ENCODE results near the gene NSMCE4A. TPM values are rescaled to one million over a fixed set of nuclear protein-coding genes. Genes with fewer than 3 reads are reported as not detected.

The NSMCE4A gene
- total and polyA plus RNA-seq, 4 experiments from 2014 or later = 57.0 to 74.8 (median 70.6) TPM

- H3K9me3 Mint-ChIP-seq = no peaks in the 10 kb centered on the region
- peaks cover 13 to 38% (median 27%) of the 10 kb centered on the region in 4 donors for H3K4me1 Mint-ChIP-seq
- no peaks in the 10 kb centered on the region for H3K9me3 ChIP-seq (ENCODE audit: control insufficient read depth in 1 of 2, low read length in 2 of 2)
- H3K4me3 ChIP-seq (ENCODE audit: low read length in 2 of 2) = peak within 1 kb of the TSS; percentile 65 to 97
- H3K4me3 Mint-ChIP-seq = peak within 1 kb of the TSS; percentile 92 to 97 (median 94)
- DNase-seq = peak; percentile 80 to 83 (median 81)
- H3K36me3 Mint-ChIP-seq = peaks cover 1 to 10% of the 10 kb centered on the region in 2 donors
- ChIA-PET POLR2A (ENCODE audit: partially characterized antibody) (interaction anchor here (0.6 to 1.8 kb wide), 7 partner anchors 9 to 1076 kb away, joined by 3 to 11 read pairs (median 3); partner anchors contain the start of gene NSMCE4A), CTCF (ENCODE audit: partially characterized antibody) (interaction anchor here (1.1 to 1.2 kb wide), 3 partner anchors 44 to 1026 kb away, joined by 3 read pairs; partner anchors contain the start of gene C10orf88)
- no peaks in the 10 kb centered on the region for H3K27me3 Mint-ChIP-seq
- H3K27me3 ChIP-seq (ENCODE audit: insufficient read depth, low read length) = no peaks in the 10 kb centered on the region
- H3K36me3 ChIP-seq (ENCODE audit: insufficient read depth, low read length) = no peaks in the 10 kb centered on the region
- intact Hi-C loops (cut with micrococcal nuclease) = loop anchor here (1.0 to 2.0 kb wide), 3 partner anchors 46 to 1081 kb away; partner anchors contain the start of genes ACADSB, IKZF5 and PLEKHA1
- peak within 1 kb of the TSS; percentile 89 to 99 (median 97) for H3K27ac Mint-ChIP-seq
- H3K27ac ChIP-seq (ENCODE audit: low read depth, low read length) = peak within 1 kb of the TSS; percentile 90
- H3K4me1 ChIP-seq (ENCODE audit: insufficient read depth, low read length) = peaks cover 17% of the 10 kb centered on the region
Observed at GRCh38 chr10:121927841-121928527, 47.0 kb downstream of the NSMCE4A start, which contains the start of gene ATE1. Gene ATE1, minus strand, starts transcription at chr10:121928031. Its CDS starts 82 bp downstream, at chr10:121927949.

GRCh38 chr10:121927318-121927840, 47.6 kb downstream of the NSMCE4A start:
- peaks cover 7 to 16% of the 10 kb centered on the region in 2 donors for H3K36me3 Mint-ChIP-seq

GRCh38 chr10:121926671-121927317, 48.2 kb downstream of the NSMCE4A start:
- peak; percentile 17 to 55 (median 25) for DNase-seq
- Mint-ChIP-seq H3K4me1 (peaks cover 13 to 44% (median 31%) of the 10 kb centered on the region in 4 donors), H3K9me3 (no peaks in the 10 kb centered on the region), H3K36me3 (peaks cover 8 to 16% of the 10 kb centered on the region in 2 donors), H3K27ac (peak overlapping the region; percentile 85 to 95 (median 94)), H3K4me3 (peak overlapping the region; percentile 92 to 97 (median 94)), H3K27me3 (no peaks in the 10 kb centered on the region)
- Histone ChIP-seq H3K27ac (ENCODE audit: low read depth, low read length) (peak overlapping the region; percentile 90), H3K36me3 (ENCODE audit: insufficient read depth, low read length) (peaks cover under 1% of the 10 kb centered on the region), H3K9me3 (ENCODE audit: control insufficient read depth in 1 of 2, low read length in 2 of 2) (no peaks in the 10 kb centered on the region), H3K4me3 (ENCODE audit: low read length in 2 of 2) (peak overlapping the region; percentile 48 to 97), H3K27me3 (ENCODE audit: insufficient read depth, low read length) (no peaks in the 10 kb centered on the region), H3K4me1 (ENCODE audit: insufficient read depth, low read length) (peaks cover 17% of the 10 kb centered on the region)
- ChIA-PET POLR2A (ENCODE audit: partially characterized antibody) (interaction anchor here (1.8 kb wide), 1 partner anchor 48 kb away, joined by 11 read pairs; the partner anchor contains the start of gene NSMCE4A), CTCF (ENCODE audit: partially characterized antibody) (no interaction called here)
- intact Hi-C loops (cut with micrococcal nuclease) = no loop called here

More at GRCh38 chr10:121927318-121927840, 47.6 kb downstream of the NSMCE4A start:
- CTCF ChIA-PET (ENCODE audit: partially characterized antibody) = interaction anchor here (1.1 kb wide), 1 partner anchor 47 kb away, joined by 3 read pairs; no protein-coding TSS in a partner anchor
- Mint-ChIP-seq H3K4me1 (peaks cover 13 to 44% (median 31%) of the 10 kb centered on the region in 4 donors), H3K9me3 (no peaks in the 10 kb centered on the region), H3K27me3 (no peaks in the 10 kb centered on the region), H3K4me3 (peak overlapping the region; percentile 92 to 97 (median 94)), H3K27ac (peak overlapping the region; percentile 89 to 96 (median 94))
- Histone ChIP-seq H3K27ac (ENCODE audit: low read depth, low read length) (peak overlapping the region; percentile 90), H3K27me3 (ENCODE audit: insufficient read depth, low read length) (no peaks in the 10 kb centered on the region), H3K4me3 (ENCODE audit: low read length in 2 of 2) (peak overlapping the region; percentile 48 to 97), H3K36me3 (ENCODE audit: insufficient read depth, low read length) (no peaks in the 10 kb centered on the region), H3K9me3 (ENCODE audit: control insufficient read depth in 1 of 2, low read length in 2 of 2) (no peaks in the 10 kb centered on the region), H3K4me1 (ENCODE audit: insufficient read depth, low read length) (peaks cover 17% of the 10 kb centered on the region)
- POLR2A ChIA-PET (ENCODE audit: partially characterized antibody) = interaction anchor here (1.0 to 1.8 kb wide), 3 partner anchors 45 to 49 kb away, joined by 3 to 11 read pairs (median 3); partner anchors contain the start of gene NSMCE4A
- intact Hi-C loops (cut with micrococcal nuclease) = no loop called here
- DNase-seq = no peak

DNA sequence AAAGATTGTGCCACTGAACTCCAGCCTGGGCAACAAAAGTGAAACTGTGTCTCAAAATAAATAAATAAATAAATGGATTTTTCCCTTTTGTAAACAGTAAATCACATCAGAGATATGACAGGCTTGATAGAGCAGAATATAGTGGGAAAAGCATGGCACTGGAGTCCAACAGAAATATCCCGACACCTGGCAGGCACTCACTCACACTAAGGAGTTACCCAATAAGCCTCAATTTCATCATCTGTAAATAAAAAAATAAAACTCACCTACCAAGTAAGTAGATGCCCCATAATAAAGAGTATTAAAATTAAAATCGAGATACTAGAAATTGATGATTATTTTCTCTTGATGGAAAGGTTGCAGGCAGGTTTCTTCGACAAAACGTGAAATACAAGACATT, 48.9 kb downstream of the NSMCE4A start:
- peaks cover 11 to 16% of the 10 kb centered on the region in 2 donors for H3K36me3 Mint-ChIP-seq
- DNase-seq = no peak
- H3K4me3 Mint-ChIP-seq = peak overlapping the region in 5 of 8 donors; percentile 25 to 96 (median 40)

DNA sequence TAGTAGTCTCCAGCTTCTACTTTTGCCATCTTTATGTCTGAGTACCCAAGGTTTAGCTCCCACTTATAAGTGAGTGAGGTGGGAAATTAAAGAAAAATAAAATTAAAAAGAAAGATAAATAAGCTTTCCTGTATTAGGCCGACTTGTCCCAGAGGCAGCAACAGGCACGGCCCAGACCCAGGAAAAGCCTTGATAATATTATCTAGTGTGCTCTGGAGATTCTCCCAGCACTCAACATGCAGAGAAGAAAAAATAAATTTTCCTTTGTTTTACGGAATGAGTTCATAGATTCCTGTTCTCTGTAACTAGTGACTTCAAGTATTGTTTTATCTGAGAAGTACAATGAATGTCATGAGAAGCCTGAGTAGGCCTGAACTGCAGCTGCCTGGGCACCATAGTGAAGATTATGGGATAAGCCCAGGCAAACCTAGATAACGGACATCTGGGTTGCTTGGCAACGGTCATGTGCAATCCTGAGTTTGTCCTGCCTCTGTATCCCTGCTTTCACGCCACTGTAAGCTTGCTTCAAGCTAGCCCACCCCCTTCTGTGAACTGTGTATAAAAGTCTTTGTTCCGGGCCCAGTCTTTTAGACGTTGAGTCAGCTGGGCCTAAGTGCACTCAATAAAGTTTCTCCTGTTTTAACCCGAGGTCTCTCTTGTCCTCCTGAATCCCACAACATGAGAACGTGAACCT, 53.6 kb downstream of the NSMCE4A start:
- DNase-seq = no peak
- Mint-ChIP-seq H3K4me3 (no peak overlapping the region), H3K9me3 (no peaks in the 10 kb centered on the region), H3K36me3 (peaks cover 20 to 30% of the 10 kb centered on the region in 2 donors), H3K27ac (no peak overlapping the region), H3K4me1 (peaks cover 5 to 12% (median 9%) of the 10 kb centered on the region in 4 donors), H3K27me3 (no peaks in the 10 kb centered on the region)
- Histone ChIP-seq H3K4me1 (ENCODE audit: insufficient read depth, low read length) (peaks cover 5% of the 10 kb centered on the region), H3K4me3 (ENCODE audit: low read length in 2 of 2) (no peak overlapping the region), H3K36me3 (ENCODE audit: insufficient read depth, low read length) (peaks cover 9% of the 10 kb centered on the region), H3K27ac (ENCODE audit: low read depth, low read length) (no peak overlapping the region), H3K9me3 (ENCODE audit: control insufficient read depth in 1 of 2, low read length in 2 of 2) (no peaks in the 10 kb centered on the region), H3K27me3 (ENCODE audit: insufficient read depth, low read length) (no peaks in the 10 kb centered on the region)
- ChIA-PET CTCF (ENCODE audit: partially characterized antibody) (interaction anchor here (1.5 kb wide), 1 partner anchor 21 kb away, joined by 5 read pairs; no protein-coding TSS in a partner anchor), POLR2A (ENCODE audit: partially characterized antibody) (no interaction called here)
- intact Hi-C loops (cut with micrococcal nuclease) = no loop called here

More for the DNA sequence above, 48.9 kb downstream of the NSMCE4A start:
- H3K36me3 ChIP-seq (ENCODE audit: insufficient read depth, low read length) = peaks cover 7% of the 10 kb centered on the region
- H3K9me3 ChIP-seq (ENCODE audit: control insufficient read depth in 1 of 2, low read length in 2 of 2) = no peaks in the 10 kb centered on the region
- peak overlapping the region in 1 of 2 donors; percentile 97 for H3K4me3 ChIP-seq (ENCODE audit: low read length in 2 of 2)
- Mint-ChIP-seq H3K9me3 (no peaks in the 10 kb centered on the region), H3K27ac (peak overlapping the region in 1 of 7 donors; percentile 89), H3K27me3 (no peaks in the 10 kb centered on the region), H3K4me1 (peaks cover 13 to 42% (median 30%) of the 10 kb centered on the region in 4 donors)
- intact Hi-C loops (cut with micrococcal nuclease) = no loop called here
- ChIA-PET CTCF (ENCODE audit: partially characterized antibody) (no interaction called here), POLR2A (ENCODE audit: partially characterized antibody) (no interaction called here)
- H3K27me3 ChIP-seq (ENCODE audit: insufficient read depth, low read length) = no peaks in the 10 kb centered on the region
- H3K27ac ChIP-seq (ENCODE audit: low read depth, low read length) = no peak overlapping the region
- peaks cover 17% of the 10 kb centered on the region for H3K4me1 ChIP-seq (ENCODE audit: insufficient read depth, low read length)

- H3K27me3 Mint-ChIP-seq = no peaks in the 10 kb centered on the region
- Histone ChIP-seq H3K4me1 (ENCODE audit: insufficient read depth, low read length) (no peaks in the 10 kb centered on the region), H3K36me3 (ENCODE audit: insufficient read depth, low read length) (peaks cover 9% of the 10 kb centered on the region), H3K27ac (ENCODE audit: low read depth, low read length) (no peak overlapping the region), H3K27me3 (ENCODE audit: insufficient read depth, low read length) (no peaks in the 10 kb centered on the region), H3K9me3 (ENCODE audit: control insufficient read depth in 1 of 2, low read length in 2 of 2) (no peaks in the 10 kb centered on the region), H3K4me3 (ENCODE audit: low read length in 2 of 2) (no peak overlapping the region)
- no peak overlapping the region for H3K4me3 Mint-ChIP-seq
- no peaks in the 10 kb centered on the region for H3K9me3 Mint-ChIP-seq
- H3K27ac Mint-ChIP-seq = no peak overlapping the region
- DNase-seq = no peak
- POLR2A ChIA-PET (ENCODE audit: partially characterized antibody) = no interaction called here
- H3K4me1 Mint-ChIP-seq = peaks cover 2 to 7% (median 6%) of the 10 kb centered on the region in 4 donors
- intact Hi-C loops (cut with micrococcal nuclease) = no loop called here
- CTCF ChIA-PET (ENCODE audit: partially characterized antibody) = interaction anchor here (1.1 kb wide), 1 partner anchor 15 kb away, joined by 3 read pairs; no protein-coding TSS in a partner anchor
- peaks cover 26 to 38% of the 10 kb centered on the region in 2 donors for H3K36me3 Mint-ChIP-seq
Observed at GRCh38 chr10:121919666-121920065, 55.4 kb downstream of the NSMCE4A start.
